K562 (cell line): ENCODE data around the gene TBR1. TPM values are rescaled to one million over a fixed set of nuclear protein-coding genes. Genes with fewer than 3 reads are reported as not detected.

Experiments
- C11orf30 ChIP-seq: fragments of 450-650 bp; IDR thresholded peaks from 2 replicates; pipeline ENCODE4 v1.6.1; 2016; ENCODE audit warnings: low read depth, mild to moderate bottlenecking
- CBX3 ChIP-seq, 2 experiments: IDR thresholded peaks; 1 replicate in 1 of 2; 2 replicates in 1 of 2; pipeline ENCODE4 v1.6.1; 2012; ENCODE audit warnings: inconsistent platforms in 2 of 2, low read length in 2 of 2, borderline replicate concordance in 1 of 2, control low read depth in 1 of 2
- FOXA1 ChIP-seq: fragments of 450-650 bp; IDR thresholded peaks from 2 replicates; pipeline ENCODE4 v1.6.1; 2016; ENCODE audit warnings: mild to moderate bottlenecking, borderline replicate concordance
- NFRKB ChIP-seq: fragments of 450-650 bp; IDR thresholded peaks from 2 replicates; pipeline ENCODE4 v1.6.1; 2016; ENCODE audit warnings: low read depth
- RBM22 ChIP-seq: fragments of 200-400 bp; formaldehyde crosslinking; IDR thresholded peaks from 2 replicates; pipeline ENCODE4 v1.6.1; 2018; ENCODE audit warnings: low read length, low read depth; ENCODE audit not compliant: poor library complexity, severe bottlenecking
- TCF3 ChIP-seq: sonication (generic); formaldehyde crosslinking; IDR thresholded peaks from 2 replicates; pipeline ENCODE4 v1.4.0; 2020; ENCODE audit warnings: mild to moderate bottlenecking, missing genetic modification reagents
- TEAD1 ChIP-seq, 2 experiments: fragments of 450-650 bp in 1 of 2; sonication (generic) in 1 of 2; formaldehyde crosslinking; IDR thresholded peaks; 2 replicates each; pipeline versions ENCODE4 v1.4.0 to v1.8.0; 2020 to 2022; ENCODE audit warnings: mild to moderate bottlenecking in 2 of 2, missing genetic modification reagents in 1 of 2
- ZBTB17 ChIP-seq: fragments of 450-650 bp; formaldehyde crosslinking; IDR thresholded peaks from 2 replicates; pipeline ENCODE4 v1.4.0; 2020; ENCODE audit warnings: mild to moderate bottlenecking
- ZEB2 ChIP-seq: fragments of 450-650 bp; IDR thresholded peaks from 2 replicates; pipeline ENCODE4 v1.6.1; 2016
- ZNF124 ChIP-seq: sonication (generic); formaldehyde crosslinking; IDR thresholded peaks from 2 replicates; pipeline ENCODE4 v1.8.1; 2022; ENCODE audit warnings: missing genetic modification reagents
- ZNF146 ChIP-seq: IDR thresholded peaks from one replicate; pipeline ENCODE4 v1.6.1; 2018; ENCODE audit warnings: missing compliant biosample characterization; ENCODE audit not compliant: unreplicated experiment
- polyA plus RNA-seq, 8 experiments: library from polyadenylated mRNA; depleted of rRNA in 4 of 8; stranded (reverse) in 5 of 8; unstranded in 3 of 8; fragments of >200 nt; fragmentation: Nextera tagmentation in 2 of 8; fragmentation: Illumina TruSeq in 1 of 8; extraction: Ambion mirVana in 2 of 8; extraction: Trizol in 1 of 8; gene quantifications; 2 replicates each; pipeline versions ENCODE4 v1.2.1 to v1.2.3, GENCODE V29; 2011 to 2014; ENCODE audit warnings: inconsistent platforms in 1 of 8, missing spikeins in 1 of 8
- total RNA-seq, 7 experiments: library from RNA; depleted of rRNA in 6 of 7; stranded (reverse); fragments of >200 nt in 6 of 7; fragmentation: Illumina TruSeq in 2 of 7; extraction: Trizol in 2 of 7; gene quantifications; 2 replicates each; pipeline versions ENCODE4 v1.2.1 to v1.2.3, GENCODE V29; 2011 to 2021; ENCODE audit warnings: low replicate concordance in 1 of 7
- TF ChIP-seq, protein P1 (sequence below): IDR thresholded peaks from 2 replicates; pipeline ENCODE4 v1.6.1; 2012; ENCODE audit warnings: low read depth, low read length, improper control_type of control experiment, borderline replicate concordance
- TF ChIP-seq, protein P2 (sequence below): fragments of 250-450 bp; sonication (Bioruptor Pico); IDR thresholded peaks from 2 replicates; pipeline ENCODE4 v1.5.0; 2020; ENCODE audit warnings: mild to moderate bottlenecking, borderline replicate concordance
- TF ChIP-seq, protein P3 (sequence below): fragments of 250-450 bp; sonication (Bioruptor Pico); IDR thresholded peaks from 2 replicates; pipeline ENCODE4 v1.4.0; 2020

The TBR1 gene
- total and polyA plus RNA-seq, 9 of the 15 experiments (the other 6 are each of a cell fraction or from before 2014, with no cell fraction given) = 0.01 to 0.09 TPM; not detected in 7

DNA sequence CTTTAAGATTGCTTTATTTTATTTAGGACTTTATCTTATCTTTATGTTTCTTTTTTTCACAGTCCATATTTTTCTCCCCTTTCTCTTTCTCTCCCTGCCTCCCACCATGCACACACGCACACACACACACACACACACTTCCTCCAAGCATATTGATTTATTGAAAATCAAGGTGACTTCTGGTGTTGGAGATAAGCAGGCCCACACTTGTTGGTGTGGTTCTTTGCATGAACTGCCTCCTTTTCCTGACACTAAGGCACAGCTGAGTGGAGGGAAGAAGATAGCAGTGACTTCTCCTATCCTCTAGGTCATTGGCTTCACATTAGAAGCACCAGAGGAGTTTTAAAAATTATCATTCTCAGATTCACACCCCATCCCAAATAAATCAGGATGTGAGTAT lies 18.0 kb downstream of the TBR1 start (continued):
- TF ChIP-seq, protein P1, sequence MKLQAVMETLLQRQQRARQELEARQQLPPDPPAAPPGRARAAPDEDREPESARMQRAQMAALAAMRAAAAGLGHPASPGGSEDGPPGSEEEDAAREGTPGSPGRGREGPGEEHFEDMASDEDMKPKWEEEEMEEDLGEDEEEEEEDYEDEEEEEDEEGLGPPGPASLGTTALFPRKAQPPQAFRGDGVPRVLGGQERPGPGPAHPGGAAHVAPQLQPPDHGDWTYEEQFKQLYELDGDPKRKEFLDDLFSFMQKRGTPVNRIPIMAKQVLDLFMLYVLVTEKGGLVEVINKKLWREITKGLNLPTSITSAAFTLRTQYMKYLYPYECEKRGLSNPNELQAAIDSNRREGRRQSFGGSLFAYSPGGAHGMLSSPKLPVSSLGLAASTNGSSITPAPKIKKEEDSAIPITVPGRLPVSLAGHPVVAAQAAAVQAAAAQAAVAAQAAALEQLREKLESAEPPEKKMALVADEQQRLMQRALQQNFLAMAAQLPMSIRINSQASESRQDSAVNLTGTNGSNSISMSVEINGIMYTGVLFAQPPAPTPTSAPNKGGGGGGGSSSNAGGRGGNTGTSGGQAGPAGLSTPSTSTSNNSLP = no peak
- TF ChIP-seq FOXA1 = no peak
- no peak for TF ChIP-seq ZNF146 (CRISPR knock-in tag)
- TF ChIP-seq, protein P2, sequence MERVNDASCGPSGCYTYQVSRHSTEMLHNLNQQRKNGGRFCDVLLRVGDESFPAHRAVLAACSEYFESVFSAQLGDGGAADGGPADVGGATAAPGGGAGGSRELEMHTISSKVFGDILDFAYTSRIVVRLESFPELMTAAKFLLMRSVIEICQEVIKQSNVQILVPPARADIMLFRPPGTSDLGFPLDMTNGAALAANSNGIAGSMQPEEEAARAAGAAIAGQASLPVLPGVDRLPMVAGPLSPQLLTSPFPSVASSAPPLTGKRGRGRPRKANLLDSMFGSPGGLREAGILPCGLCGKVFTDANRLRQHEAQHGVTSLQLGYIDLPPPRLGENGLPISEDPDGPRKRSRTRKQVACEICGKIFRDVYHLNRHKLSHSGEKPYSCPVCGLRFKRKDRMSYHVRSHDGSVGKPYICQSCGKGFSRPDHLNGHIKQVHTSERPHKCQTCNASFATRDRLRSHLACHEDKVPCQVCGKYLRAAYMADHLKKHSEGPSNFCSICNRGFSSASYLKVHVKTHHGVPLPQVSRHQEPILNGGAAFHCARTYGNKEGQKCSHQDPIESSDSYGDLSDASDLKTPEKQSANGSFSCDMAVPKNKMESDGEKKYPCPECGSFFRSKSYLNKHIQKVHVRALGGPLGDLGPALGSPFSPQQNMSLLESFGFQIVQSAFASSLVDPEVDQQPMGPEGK (CRISPR knock-in tag) = no peak
- TF ChIP-seq ZNF124 = no peak
- TF ChIP-seq NFRKB = no peak
- TF ChIP-seq, protein P3, sequence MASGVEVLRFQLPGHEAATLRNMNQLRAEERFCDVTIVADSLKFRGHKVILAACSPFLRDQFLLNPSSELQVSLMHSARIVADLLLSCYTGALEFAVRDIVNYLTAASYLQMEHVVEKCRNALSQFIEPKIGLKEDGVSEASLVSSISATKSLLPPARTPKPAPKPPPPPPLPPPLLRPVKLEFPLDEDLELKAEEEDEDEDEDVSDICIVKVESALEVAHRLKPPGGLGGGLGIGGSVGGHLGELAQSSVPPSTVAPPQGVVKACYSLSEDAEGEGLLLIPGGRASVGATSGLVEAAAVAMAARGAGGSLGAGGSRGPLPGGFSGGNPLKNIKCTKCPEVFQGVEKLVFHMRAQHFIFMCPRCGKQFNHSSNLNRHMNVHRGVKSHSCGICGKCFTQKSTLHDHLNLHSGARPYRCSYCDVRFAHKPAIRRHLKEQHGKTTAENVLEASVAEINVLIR = no peak
- TF ChIP-seq ZEB2 = no peak
- no peak for TF ChIP-seq CBX3 (IDR thresholded peaks at IDR 0.05; ENCODE audit: borderline replicate concordance in 1 of 2, low read length in 2 of 2)
- no peak for TF ChIP-seq ZBTB17 (CRISPR knock-in tag)
- 0 out of 2 replicates have a peak, but pooled peaks have one; percentile 39 for TF ChIP-seq TCF3
- TF ChIP-seq TEAD1 (CRISPR knock-in tag; IDR thresholded peaks at IDR 0.05) = no peak
- TF ChIP-seq C11orf30 = no peak
- no peak for TF ChIP-seq RBM22
